Activated CD8-positive, alpha-beta T cell treated with anti-CD3 and anti-CD28 coated beads for 36 hours (primary cell): ENCODE data around the gene ZNF787. TPM values are rescaled to one million over a fixed set of nuclear protein-coding genes. Genes with fewer than 3 reads are reported as not detected.
"Not testable (repeated sequence)": the region's sequence is repeated elsewhere in the genome, so short reads cannot be mapped to it uniquely, and the experiment has no call there.

ENCODE experiments used
- ATAC-seq: fragments of 200-7000 bp; cut with Tn5 transposase; one replicate; pipeline ENCODE4 v1.10.0; 2021; ENCODE audit warnings: mild to moderate bottlenecking, moderate library complexity
- CTCF ChIA-PET: fragments of 350-600 bp; sonication (Branson Sonifier 250); formaldehyde crosslinking; loops from one replicate; lab custom pipeline; 2021; ENCODE audit warnings: antibody characterized with exemption; lab: Charles Lee
- POLR2A ChIA-PET: fragments of 350-600 bp; sonication (Branson Sonifier 250); formaldehyde crosslinking; loops from one replicate; lab custom pipeline; 2021; ENCODE audit warnings: antibody characterized with exemption; lab: Charles Lee
- DNase-seq: peaks from one replicate; pipeline ENCODE4 v3.0.0-alpha.2; 2020
- H3K27ac Mint-ChIP-seq: one replicate; pipeline ENCODE4 v1.8.0; 2021; ENCODE audit warnings: mild to moderate bottlenecking, mixed read lengths
- H3K27me3 Mint-ChIP-seq: one replicate; pipeline ENCODE4 v1.8.0; 2021; ENCODE audit warnings: mixed read lengths
- H3K36me3 Mint-ChIP-seq: one replicate; pipeline ENCODE4 v1.8.0; 2021; ENCODE audit warnings: low read depth, mixed read lengths
- H3K4me1 Mint-ChIP-seq: one replicate; pipeline ENCODE4 v1.8.0; 2021; ENCODE audit warnings: low read depth, mixed read lengths
- H3K4me3 Mint-ChIP-seq: one replicate; pipeline ENCODE4 v1.8.0; 2021; ENCODE audit warnings: mild to moderate bottlenecking, moderate library complexity, mixed read lengths
- H3K9me3 Mint-ChIP-seq: one replicate; pipeline ENCODE4 v1.8.0; 2021; ENCODE audit warnings: mixed read lengths
- CTCF ChIP-seq: fragments of 200-600 bp; IDR thresholded peaks from one replicate; pipeline ENCODE4 v1.8.0; 2022; ENCODE audit warnings: antibody characterized with exemption, mild to moderate bottlenecking
- intact Hi-C: fragments of 100-400 bp; cut with micrococcal nuclease; formaldehyde crosslinking; loops from one replicate; pipeline ENCODE4 v1.10.0; 2022
- total RNA-seq, 2 experiments: library from RNA; stranded (reverse); gene quantifications; one replicate each; pipeline ENCODE4 v1.2.3, GENCODE V29; 2021

ZNF787 gene
- total RNA-seq, 2 experiments from 2014 or later: 24.2 to 25.8 TPM

GRCh38 chr19:56150358-56150757 lies 29.3 kb upstream of the ZNF787 start:
- H3K4me3 Mint-ChIP-seq: no peak overlapping the region
- intact Hi-C loops: loop anchor here (10.0 kb wide), 1 partner anchor 46 kb away; no protein-coding TSS in a partner anchor
- H3K4me1 Mint-ChIP-seq: peaks cover 21% of the 10 kb centered on the region
- ATAC-seq (no peak), DNase-seq (no peak)
- ChIA-PET CTCF (no interaction called here), POLR2A (no interaction called here)
- no peak overlapping the region for H3K27ac Mint-ChIP-seq
- no peaks in the 10 kb centered on the region for H3K27me3 Mint-ChIP-seq
- H3K9me3 Mint-ChIP-seq: peaks cover 2% of the 10 kb centered on the region
- no peak for TF ChIP-seq CTCF
- H3K36me3 Mint-ChIP-seq: peaks cover 15% of the 10 kb centered on the region

GRCh38 chr19:56149656-56150038 lies 28.6 kb upstream of the ZNF787 start:
- H3K36me3 Mint-ChIP-seq: peaks cover 15% of the 10 kb centered on the region
- TF ChIP-seq CTCF: no peak
- peaks cover 21% of the 10 kb centered on the region for H3K4me1 Mint-ChIP-seq
- ChIA-PET CTCF (no interaction called here), POLR2A (no interaction called here)
- H3K4me3 Mint-ChIP-seq: no peak overlapping the region
- no peak overlapping the region for H3K27ac Mint-ChIP-seq
- intact Hi-C loops: loop anchor here (10.0 kb wide), 1 partner anchor 45 kb away; no protein-coding TSS in a partner anchor
- no peaks in the 10 kb centered on the region for H3K27me3 Mint-ChIP-seq
- DNase-seq (no peak), ATAC-seq (no peak)
- H3K9me3 Mint-ChIP-seq: peaks cover 2% of the 10 kb centered on the region

- intact Hi-C loops, H3K9me3 Mint-ChIP-seq, H3K27ac Mint-ChIP-seq, ATAC-seq, H3K27me3 Mint-ChIP-seq, CTCF ChIA-PET, H3K4me3 Mint-ChIP-seq, DNase-seq, POLR2A ChIA-PET: not testable (repeated sequence)
- Mint-ChIP-seq H3K36me3 (peaks cover 15% of the 10 kb centered on the region), H3K4me1 (peaks cover 25% of the 10 kb centered on the region)
These were observed 28.0 kb upstream of the ZNF787 start for GRCh38 chr19:56148955-56149655.

- peaks cover 15% of the 10 kb centered on the region for H3K36me3 Mint-ChIP-seq
- peaks cover 2% of the 10 kb centered on the region for H3K9me3 Mint-ChIP-seq
- no peak for DNase-seq
- ATAC-seq: no peak
- no peak for TF ChIP-seq CTCF
- CTCF ChIA-PET: no interaction called here
- POLR2A ChIA-PET: no interaction called here
- H3K4me1 Mint-ChIP-seq: peaks cover 25% of the 10 kb centered on the region
- H3K27ac Mint-ChIP-seq: no peak overlapping the region
- H3K27me3 Mint-ChIP-seq: no peaks in the 10 kb centered on the region
- no peak overlapping the region for H3K4me3 Mint-ChIP-seq
- intact Hi-C loops: no loop called here
These were observed 27.0 kb upstream of the ZNF787 start for GRCh38 chr19:56148096-56148495.

- ChIA-PET CTCF (no interaction called here), POLR2A (interaction anchor here (1.5 kb wide), 1 partner anchor 28 kb away, joined by 3 read pairs; no protein-coding TSS in a partner anchor)
- Mint-ChIP-seq H3K4me3 (no peak overlapping the region), H3K9me3 (peaks cover 2% of the 10 kb centered on the region), H3K36me3 (peaks cover 15% of the 10 kb centered on the region), H3K4me1 (peaks cover 25% of the 10 kb centered on the region), H3K27me3 (no peaks in the 10 kb centered on the region), H3K27ac (no peak overlapping the region)
- intact Hi-C loops: no loop called here
- DNase-seq (no peak), ATAC-seq (no peak)
- TF ChIP-seq CTCF: no peak
These were observed 26.2 kb upstream of the ZNF787 start for GRCh38 chr19:56147307-56147706.
